GM19035 (cell line): ENCODE results near the gene ZNF230.

ENCODE experiments used
- ATAC-seq: cut with Tn5 transposase; IDR thresholded peaks from one replicate; pipeline ENCODE4 v1.9.1; 2021; ENCODE audit not compliant: unreplicated experiment

Gene ZNF230

DNA sequence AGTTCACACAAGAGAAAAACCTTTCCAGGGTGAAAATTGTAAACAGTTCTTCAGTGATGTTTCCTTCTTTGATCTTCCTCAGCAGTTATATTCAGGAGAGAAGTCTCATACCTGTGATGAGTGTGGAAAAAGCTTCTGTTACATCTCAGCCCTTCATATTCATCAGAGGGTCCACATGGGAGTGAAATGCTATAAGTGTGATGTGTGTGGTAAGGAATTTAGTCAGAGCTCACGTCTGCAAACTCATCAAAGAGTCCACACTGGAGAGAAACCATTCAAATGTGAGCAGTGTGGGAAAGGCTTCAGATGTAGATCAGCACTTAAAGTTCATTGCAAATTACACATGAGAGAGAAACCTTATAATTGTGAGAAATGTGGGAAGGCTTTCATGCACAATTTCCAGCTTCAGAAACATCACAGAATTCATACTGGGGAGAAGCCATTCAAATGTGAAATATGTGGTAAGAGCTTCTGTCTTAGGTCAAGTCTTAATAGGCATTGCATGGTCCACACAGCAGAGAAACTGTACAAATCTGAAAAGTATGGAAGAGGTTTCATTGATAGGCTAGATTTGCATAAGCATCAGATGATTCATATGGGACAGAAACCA, 29.3 kb downstream of the ZNF230 start:
- ATAC-seq, result no peak

- ATAC-seq, result no peak
Measured at GRCh38 chr19:44042147-44042546, 39.4 kb downstream of the ZNF230 start.

GRCh38 chr19:44050740-44051649, 48.2 kb downstream of the ZNF230 start:
- ATAC-seq, result no peak

- ATAC-seq, result no peak
Measured at GRCh38 chr19:44051650-44052402, 49.1 kb downstream of the ZNF230 start, which contains the start of gene ZNF223. Gene ZNF223, plus strand, starts transcription at chr19:44052036. Its CDS starts 3,141 bp downstream, at chr19:44055177.

DNA sequence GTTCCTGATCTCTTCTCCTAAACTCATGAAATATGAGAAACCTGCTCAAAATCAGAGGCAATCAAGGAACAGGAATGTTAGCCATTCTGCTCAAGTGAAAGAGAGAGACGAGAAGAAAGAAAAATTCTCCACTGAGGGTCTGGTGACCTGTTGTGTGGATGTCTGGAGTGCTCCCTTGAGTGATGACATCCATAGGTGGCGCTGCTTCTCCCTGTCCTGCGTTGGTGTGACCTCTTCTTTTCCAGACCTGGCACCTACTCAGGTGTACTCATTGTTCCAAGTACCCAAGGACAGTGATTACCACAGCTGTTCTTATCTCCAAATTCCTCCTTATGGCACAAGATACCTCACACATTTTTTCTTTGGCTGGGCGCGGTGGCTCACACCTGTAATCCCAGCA, 53.1 kb downstream of the ZNF230 start:
- no peak for ATAC-seq

- no peak for ATAC-seq
Measured at GRCh38 chr19:44059229-44059628, 56.5 kb downstream of the ZNF230 start.

- ATAC-seq, result no peak
Measured at GRCh38 chr19:44061038-44061437, 58.3 kb downstream of the ZNF230 start.
